HG03103 (cell line): Measurements from ENCODE around the gene QRFPR.
"Not testable (repeated sequence)": the region's sequence is repeated elsewhere in the genome, so short reads cannot be mapped to it uniquely, and the experiment has no call there.

Experiments
- ATAC-seq: cut with Tn5 transposase; IDR thresholded peaks from one replicate; pipeline ENCODE4 v1.9.1; 2021; ENCODE audit warnings: low read depth; ENCODE audit not compliant: unreplicated experiment

Gene QRFPR

DNA sequence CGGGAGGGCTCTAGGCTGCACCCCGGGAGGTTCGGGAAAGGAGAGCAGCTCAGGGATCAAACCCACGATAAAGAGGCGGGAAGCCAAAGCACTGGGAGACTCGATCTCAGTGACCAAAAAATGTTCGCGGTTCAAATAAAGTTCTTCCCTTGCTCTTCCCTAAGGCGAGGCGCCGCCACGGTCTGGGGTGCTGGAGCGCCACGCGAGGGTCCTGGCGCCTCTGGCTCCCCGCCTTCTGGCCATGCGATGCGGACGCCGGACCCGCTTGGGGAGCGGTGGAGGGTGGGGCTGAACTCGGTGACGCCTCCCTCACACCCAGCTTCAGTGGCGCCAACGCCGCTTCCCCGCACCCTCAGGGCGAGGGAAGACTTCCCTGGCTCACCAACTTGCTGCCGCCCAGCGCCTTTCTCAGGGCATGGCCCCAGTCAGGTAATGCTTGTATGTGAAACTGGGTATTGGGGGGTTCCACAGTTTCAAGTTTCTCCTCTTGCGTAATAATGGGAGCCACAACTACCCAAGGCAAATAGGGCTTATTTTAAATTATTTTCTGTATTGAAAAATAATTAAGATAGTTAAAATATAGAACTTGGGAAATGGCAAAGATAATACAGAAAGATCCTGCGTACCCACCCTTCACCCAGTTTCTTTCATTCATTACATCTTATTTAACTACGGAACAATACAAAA is at the start of gene QRFPR:
Gene QRFPR (minus strand): TSS at position 243 of the 687 bp plus-strand sequence. CDS start 371 bp downstream, outside the sequence.
- ATAC-seq = no peak

DNA sequence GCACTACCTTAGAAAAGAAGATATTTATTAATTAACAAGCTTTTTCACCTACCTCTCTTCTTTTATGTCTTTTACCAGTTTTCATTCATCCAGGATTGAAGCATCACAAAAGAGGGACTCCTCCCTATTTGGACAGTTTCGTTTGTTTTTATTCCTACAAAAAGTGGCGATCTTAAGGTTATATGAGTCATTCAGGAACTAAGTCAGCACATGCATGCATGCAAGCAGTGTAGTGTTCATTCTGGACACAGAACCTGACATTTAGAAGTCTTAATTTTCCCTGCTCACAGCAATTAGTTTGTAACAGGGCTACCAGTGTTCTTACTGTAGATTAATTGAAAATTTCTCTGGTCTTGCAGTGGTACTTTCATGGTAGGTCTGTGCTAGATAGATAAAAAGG is 47.9 kb upstream of the QRFPR start:
- ATAC-seq = no peak

DNA sequence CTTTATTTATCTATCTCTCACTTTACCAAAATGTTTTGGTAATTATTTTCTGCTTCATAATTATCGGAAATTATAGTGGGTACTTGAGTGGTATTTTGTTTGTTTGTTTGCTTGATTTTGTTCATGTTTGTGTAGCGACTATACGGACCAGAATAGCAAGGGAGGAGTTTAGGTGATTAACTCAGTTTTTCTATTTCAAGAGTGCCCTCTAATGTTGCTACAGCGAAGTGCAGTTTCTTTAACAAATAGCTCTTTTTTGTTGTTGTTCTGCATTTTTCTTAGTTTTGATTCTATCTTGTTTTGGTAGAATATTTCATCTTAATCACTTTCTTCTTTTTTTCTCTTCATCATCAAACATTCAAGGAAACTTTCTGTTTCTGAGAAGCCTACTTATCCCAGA is 40.8 kb upstream of the QRFPR start:
- no peak for ATAC-seq

DNA sequence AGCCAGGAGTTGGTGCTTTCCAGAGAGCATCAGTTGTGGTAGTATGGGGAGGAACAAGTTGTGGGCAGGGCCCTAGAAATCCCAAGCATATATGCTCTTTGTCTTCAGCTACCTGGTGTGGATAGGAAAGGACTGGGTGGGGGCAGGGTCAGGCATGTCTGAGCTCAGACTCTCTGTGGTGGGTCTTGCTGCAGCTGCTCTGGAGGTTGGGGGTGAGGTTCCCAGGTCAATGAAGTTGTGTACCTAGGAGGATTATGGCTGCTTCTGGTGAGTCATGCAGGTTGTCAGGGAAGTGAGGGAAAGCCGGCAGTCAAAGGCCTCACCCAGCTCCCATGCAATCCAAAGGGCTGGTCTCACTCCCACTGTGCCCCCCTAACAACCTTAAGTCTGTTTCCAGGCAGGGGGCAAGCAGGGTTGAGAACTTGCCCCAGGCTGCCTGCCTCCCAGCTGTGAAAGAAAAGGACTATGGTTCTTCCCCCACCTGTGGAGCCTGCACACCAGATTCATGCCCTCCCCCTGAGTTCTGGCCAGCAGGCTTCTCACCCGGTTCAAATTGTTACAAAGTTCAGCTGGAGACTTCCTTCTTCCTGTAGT is 30.4 kb upstream of the QRFPR start:
- ATAC-seq = no peak

DNA sequence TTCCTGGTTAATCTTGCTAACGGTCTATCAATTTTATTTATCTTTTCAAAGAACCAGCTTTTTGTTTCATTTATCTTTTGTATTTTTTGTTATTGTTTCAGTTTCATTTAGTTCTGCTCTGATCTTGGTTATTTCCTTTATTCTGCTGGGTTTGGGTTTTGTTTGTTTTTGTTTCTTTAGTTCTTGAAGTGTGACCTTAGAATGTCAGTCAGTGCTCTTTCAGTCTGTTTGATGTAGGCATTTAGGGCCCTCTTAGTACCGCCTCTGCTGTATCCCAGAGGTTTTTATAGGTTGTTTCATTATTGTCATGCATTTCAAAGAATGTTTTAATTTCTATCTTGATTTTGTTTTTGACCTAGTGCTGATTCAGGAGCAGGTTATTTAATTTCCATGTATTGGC is 27.7 kb upstream of the QRFPR start:
- ATAC-seq = not testable (repeated sequence)

DNA sequence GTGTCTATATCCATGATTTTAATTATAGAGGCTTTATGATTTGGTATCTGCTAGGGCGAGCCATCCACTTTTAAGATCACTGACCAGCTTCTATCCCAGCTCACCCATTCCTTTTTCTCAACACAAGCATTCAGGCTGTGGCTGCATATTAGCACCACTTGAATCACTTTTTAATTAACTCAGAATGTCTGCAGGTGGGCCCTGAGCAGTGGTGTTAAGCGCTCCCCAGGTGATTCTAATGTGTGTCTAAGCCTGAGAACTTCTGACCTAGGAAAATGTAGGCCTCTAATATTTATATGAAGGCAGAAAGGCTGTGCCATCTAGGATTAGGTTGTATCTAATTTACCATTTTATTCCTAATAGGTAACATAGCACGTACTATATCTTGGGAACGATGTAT is 19.8 kb upstream of the QRFPR start:
- no peak for ATAC-seq

DNA sequence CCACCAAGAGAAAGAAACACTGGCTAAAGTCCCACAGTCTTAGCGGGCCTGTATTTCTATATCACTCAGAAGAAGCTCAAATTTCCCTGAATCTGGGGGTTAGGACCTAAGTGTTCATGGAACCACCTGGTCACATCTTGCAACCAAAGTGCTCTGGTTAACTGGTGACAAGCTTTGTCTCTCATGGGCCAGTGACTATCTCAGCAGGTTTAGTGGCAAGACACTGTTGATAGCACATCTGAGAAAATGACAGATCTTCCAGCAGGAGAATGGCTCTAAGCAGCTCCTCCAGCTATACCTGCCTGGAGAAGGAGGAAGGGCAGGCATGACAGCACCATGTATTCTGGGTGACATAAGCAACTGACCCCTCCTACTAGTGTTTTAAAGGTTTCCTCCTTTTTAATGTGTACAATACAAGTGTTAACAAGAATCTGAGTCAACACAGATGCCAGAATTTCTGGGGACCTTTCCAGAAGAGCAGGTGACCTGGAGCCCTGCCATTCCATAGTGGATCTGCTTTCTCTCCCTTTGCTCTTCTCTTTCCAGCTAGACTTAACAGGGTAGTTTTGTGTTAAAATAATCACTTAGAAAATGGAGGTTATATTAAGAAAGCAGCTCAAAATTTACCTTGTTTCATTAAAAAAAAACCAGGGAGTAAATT is 17.3 kb upstream of the QRFPR start:
- no peak for ATAC-seq

DNA sequence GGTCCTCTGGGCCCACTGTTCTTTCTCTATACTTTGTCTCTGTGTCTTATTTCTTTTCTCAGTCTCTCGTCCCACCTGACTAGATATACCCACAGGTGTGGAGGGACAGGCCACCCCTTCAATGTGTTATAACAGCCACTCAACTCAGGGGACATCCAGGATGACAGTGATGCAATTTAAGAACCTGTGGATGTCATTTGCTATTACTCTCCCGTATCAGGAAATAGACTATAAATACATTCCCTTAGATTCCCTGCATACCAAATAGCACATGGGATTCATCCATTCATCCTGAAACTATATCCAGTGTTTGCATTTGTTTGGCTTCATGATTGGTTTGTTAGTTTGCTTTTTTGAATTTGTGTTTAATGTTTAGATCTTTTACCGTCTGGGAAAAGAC is 16.6 kb upstream of the QRFPR start:
- no peak for ATAC-seq

DNA sequence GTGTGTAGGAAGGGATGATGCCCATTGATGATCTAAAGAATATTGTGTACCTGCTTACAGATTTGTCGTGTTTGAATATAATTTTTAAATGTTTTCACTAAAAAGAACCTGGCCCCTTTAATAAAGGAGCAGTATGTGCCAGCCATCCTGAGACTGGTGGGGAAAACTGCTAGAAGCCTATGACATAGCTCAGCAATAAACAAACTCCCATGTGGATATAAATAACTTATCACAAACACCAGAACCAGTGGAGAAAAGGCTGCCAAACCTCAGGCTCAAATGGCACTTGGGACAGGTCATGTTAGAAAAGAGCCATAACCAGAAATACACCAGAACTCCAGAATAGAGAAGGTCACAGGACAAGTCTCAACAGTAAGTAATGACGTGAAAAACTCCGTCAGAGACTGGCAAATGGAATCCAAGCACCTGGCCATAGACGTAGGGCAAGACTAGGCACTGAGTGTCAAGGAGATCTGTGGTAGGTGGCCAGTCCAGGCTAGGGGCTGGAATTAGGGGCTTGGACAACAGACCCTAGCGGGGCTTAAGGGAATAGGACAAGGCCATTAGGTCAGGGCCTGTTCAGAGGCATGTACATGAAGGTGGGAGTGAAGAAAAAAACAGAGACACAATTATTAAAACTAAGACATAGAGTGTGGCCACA is 11.7 kb upstream of the QRFPR start:
- ATAC-seq = no peak

DNA sequence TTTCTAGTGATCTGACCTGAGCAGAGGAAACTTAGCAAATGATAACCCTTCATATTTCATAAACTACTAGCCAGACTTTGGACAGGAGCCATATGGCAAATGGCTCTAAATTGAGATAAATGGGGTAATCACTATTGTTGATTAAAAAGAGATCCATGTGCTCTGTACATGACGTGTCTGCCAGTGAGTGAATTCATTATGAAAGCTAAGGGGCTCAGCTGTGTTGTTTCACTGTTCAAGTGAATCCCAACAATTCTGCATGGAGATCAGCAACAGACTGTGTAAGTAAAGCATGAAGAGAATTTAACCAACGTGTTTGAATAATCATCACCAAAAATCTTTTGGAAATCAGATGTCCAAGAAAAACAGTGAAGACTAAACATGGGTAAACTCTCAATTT is 9.5 kb upstream of the QRFPR start:
- ATAC-seq = no peak

DNA sequence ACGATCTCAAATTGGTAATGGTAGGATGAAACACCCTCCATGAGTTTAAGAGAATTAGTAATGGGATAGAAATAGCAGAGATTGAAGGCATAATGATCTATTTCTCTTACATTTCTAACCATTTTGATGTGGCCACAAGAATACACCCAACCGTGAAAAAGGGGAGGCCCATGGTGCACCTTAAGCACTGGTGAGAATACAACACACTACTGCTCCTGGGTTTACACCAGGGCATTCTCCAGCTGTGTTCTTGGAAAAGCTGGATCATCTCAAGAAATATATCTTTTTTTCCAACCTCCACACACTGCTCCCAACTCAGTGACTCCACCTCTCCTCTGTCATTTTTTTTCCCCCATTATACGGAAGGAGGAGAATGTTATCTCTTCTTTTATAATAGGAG is 1.5 kb downstream of the QRFPR start:
- no peak for ATAC-seq

DNA sequence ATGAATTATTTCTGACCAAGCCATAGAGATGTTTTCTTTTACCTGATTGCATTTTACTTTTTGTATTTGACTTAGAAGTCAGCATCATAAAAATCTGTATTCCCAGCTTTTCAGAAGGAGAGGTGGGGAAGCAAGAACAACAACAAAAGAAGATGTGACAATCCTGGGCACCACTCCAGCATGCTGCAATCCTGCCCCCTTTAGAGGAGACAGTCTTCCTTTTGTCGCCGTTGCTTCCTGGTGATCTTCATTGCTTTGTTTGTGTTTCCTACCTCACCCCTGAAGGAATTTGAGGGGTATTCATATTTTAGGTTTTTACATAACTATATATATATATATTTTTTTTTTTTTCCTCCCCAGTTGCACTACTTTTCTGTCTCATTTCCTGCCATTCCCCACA is 3.7 kb downstream of the QRFPR start:
- no peak for ATAC-seq

DNA sequence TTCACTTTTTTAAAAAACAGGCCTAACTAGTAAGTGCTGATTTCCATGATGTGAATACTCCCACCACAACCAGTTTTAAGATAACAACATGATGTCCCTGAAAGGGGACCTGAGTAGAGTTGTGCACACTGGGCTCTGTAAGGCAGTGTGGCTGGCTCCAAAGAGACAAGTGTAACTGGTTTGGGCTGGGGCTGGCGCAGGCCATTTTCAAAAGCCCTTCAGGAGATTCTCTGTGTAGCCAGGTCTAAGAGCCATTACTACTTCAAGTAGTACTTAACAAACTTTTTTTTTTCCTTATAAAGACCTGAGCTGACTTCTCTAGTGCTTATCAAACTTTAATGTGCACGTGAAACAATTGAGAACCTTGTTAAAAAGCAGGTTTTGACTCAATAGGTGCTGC is 4.3 kb downstream of the QRFPR start:
- no peak for ATAC-seq

DNA sequence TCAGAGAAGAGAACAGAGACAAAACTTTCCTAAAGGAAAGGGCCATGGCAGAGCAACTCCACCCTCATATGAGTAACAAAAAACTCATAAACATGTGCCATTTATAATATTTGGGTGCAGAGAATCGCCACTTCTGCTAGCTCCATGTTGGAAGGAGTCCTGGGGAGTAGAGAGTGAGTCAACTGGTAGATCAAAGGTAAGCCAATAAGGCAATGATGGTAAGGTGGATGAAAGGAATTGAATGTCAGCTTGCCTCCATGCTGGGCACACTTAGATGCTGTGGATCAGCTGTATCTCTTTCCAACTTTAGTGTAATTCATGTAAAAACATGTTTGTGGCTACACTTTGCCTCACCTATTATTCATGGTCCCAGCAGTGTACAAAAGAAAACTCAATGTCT is 4.7 kb downstream of the QRFPR start:
- ATAC-seq = no peak

DNA sequence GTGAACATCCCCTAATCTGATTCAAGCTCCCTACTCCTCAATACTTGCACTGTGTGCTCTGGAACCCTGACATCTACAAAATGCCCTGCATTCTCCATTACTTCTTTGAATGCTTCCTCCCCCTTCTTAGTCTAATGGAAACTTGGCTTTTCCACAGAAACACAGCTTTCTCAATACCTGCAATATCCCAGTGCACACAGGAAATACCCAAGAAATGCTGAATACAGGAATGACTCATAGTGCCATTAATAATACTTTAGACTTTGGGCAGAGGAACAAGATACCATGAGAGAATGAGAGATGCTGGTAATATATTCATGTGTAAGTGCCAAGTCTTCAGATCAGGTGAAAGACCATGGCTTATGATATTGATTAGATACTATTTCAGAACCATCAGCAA is 5.6 kb downstream of the QRFPR start:
- ATAC-seq = no peak

DNA sequence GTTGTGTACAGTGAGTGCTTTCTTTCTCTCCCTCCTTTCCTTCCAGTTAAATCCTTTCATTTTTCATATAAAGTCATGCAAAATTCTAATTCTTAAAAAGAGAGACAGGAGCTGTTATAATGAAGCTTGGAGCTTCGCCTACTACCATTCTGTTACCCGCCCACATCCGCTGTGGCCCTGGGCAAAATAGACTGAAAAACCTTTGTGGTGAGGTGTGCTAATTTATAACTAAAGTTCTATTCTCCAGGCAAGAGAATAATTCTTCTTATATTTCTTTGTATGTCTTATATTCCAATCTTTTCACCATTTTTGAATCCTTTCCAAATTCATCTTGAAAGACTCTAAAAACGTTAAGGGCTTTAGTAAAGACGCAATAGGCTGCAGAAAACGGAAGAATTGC is 7.0 kb downstream of the QRFPR start:
- ATAC-seq = no peak

DNA sequence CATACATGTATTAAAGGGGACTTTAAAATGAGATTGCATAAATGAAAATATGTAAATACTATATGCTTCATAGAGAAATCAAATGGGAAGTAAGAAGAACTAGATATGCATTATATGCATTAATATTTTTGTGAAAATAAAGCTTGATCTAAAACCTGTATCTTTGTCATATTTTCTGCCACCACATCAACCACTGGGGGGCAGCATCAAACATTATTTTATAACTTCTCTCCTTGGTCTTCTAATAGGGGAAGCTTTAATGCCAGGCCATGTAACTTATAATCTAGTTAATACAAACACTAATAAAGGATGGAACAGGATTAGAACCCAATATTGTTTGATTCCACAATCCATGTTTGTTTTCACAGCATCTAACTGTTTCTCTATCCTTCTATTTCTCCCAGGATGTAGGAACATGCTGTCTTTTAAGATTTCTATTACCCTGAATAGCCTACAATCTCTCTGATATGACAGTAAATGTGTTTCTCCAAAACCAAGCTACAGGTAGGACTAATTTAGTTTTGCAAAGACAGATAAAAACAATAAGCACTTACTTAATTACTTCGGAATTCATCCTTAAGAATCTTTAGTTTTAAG is 10.0 kb downstream of the QRFPR start:
- no peak for ATAC-seq

DNA sequence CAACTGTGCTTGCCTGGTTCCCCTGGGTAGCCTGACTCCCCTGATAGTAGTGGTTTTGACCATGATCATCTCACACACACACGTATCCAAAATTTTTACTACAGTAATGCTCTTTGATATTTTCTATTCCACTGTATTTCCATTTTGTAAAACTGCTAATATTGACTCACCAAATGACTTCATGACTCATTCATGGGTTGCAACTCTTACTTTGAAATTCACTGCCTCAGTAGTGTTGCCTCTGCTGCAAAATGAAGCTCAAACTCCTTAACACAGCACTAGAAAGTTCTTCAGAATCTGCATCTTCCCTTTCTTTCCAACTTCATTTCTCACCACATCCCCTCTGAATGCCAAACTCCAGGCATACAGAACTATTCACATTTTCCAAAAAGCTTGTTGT is 20.3 kb downstream of the QRFPR start:
- no peak for ATAC-seq

DNA sequence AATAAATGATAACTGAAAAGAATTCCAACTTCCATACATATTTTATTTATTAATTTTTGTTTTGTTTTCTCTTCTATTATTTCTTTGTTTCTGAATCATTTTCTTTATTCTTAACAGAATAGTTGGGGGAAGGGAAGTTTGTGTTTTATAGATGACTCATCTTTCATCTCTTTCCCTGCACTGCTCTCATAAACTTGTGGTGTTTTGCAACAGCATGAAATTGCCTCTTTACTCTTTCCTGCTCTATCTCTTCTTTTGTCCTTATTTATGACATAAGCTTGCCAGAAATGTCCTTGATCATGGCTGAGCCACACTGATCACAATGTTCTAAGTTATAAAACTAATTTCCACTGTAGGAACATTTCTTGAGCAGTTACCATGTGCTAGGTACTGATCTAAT is 22.3 kb downstream of the QRFPR start:
- no peak for ATAC-seq

DNA sequence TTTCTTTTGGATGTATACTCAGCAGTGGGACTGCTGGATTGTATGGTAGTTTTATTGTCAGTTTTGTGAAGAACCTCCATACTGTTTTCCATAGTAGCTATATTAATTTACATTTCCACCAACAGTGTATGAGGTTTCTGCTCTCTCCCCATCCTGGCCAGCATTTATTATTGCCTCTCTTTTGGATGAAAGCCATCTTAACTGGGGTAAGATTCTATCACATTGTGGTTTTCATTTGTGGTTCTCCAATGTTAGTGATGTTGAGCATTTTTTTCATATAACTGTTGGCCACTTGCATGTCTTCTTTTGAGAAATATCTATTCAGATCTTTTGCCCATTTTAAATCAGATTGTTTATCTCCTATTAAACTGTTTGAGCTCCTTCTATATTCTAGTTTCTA is 27.6 kb downstream of the QRFPR start:
- no peak for ATAC-seq

DNA sequence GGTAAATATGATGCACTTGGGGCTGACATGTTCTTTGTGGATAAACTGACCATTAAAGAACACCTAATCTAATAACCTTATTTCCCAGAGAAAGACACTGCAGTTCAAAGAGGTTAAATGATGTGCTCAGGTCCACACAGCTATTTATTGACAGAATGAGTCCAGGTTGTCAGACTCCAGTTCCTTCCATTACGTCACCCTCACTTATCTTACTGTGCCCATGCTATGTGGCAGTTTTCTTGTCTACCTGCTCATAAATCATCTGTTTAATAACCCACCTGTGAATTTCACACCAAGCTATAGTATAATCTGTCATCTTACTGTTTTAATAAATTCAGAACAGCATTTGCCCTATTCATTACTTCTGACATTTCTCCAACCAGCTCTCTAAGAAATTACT is 36.7 kb downstream of the QRFPR start:
- no peak for ATAC-seq
